Type B pancreatic cell (in vitro differentiated cells): ENCODE measurements around the gene CRY2. TPM values are rescaled to one million over a fixed set of nuclear protein-coding genes. Genes with fewer than 3 reads are reported as not detected.

ENCODE experiments used
- DNase-seq: peaks from one replicate; pipeline ENCODE4 v3.0.0; 2021; ENCODE audit warnings: mixed read lengths; ENCODE audit not compliant: unreplicated experiment; ENCODE audit errors: extremely low spot score
- H3K27ac Mint-ChIP-seq: 2 replicates; pipeline ENCODE4 v1.8.0; 2021; ENCODE audit warnings: mild to moderate bottlenecking, mixed read lengths
- H3K27me3 Mint-ChIP-seq: 2 replicates; pipeline ENCODE4 v1.8.0; 2021; ENCODE audit warnings: mixed read lengths
- H3K36me3 Mint-ChIP-seq: 2 replicates; pipeline ENCODE4 v1.8.0; 2021; ENCODE audit warnings: mixed read lengths
- H3K4me1 Mint-ChIP-seq: one replicate; pipeline ENCODE4 v1.8.0; 2021; ENCODE audit warnings: mixed read lengths; ENCODE audit not compliant: unreplicated experiment
- H3K4me3 Mint-ChIP-seq: 2 replicates; pipeline ENCODE4 v1.8.0; 2021; ENCODE audit warnings: mild to moderate bottlenecking, mixed read lengths
- H3K9me3 Mint-ChIP-seq: 2 replicates; pipeline ENCODE4 v1.8.0; 2021; ENCODE audit warnings: mixed read lengths
- total RNA-seq: library from RNA; stranded (reverse); gene quantifications from 2 replicates; pipeline ENCODE4 v1.2.1, GENCODE V29; 2021; ENCODE audit warnings: low replicate concordance
- TF ChIP-seq, protein P1 (sequence below): fragments of 200-600 bp; sonication (generic); conservative IDR thresholded peaks from 2 replicates; pipeline ENCODE4 v1.5.0; 2021; ENCODE audit warnings: antibody characterized with exemption, mild to moderate bottlenecking

CRY2 gene
- total RNA-seq, 1 donor from 2014 or later, result 27.7 TPM

DNA sequence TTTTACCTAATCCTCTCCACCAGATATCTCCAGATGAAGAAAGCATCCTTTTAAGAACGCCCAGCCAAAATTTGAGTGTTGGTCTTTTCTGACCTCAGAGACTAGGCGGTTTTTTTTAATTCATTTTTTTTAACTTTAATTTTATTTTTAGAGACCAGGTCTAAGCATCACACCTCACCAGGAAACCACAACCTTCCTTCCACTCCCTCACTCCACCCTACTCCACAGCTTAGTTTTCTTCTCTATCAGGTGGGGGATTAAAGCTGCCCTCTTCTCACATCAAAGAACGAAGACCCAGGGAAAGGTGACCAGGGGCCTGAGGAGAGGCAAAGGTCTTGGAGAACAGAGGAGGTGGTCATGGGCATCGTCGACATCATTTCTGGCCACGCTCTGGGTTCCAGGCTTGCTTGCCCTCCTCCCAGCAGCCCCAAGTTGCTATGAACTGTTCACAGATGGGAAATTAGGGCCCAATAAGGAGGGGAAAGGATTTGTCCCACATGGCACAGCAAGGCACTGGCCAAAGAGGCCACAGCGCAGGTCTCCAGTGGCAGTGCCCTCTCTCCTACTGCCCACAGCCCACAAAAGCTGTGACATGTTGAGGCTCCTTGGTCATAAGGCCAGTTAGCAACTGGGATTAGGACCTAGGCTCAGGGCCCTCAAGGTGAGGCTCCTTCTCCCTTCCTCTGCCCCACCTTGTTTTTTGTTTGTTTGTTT lies 71.8 kb downstream of the CRY2 start:
- Mint-ChIP-seq H3K9me3 (no peaks in the 10 kb centered on the region), H3K4me1 (peaks cover 7% of the 10 kb centered on the region), H3K4me3 (peak overlapping the region; percentile 99), H3K36me3 (no peaks in the 10 kb centered on the region), H3K27me3 (peaks cover 20% of the 10 kb centered on the region), H3K27ac (peak overlapping the region; percentile 98)
- no peak for DNase-seq
- TF ChIP-seq, protein P1, sequence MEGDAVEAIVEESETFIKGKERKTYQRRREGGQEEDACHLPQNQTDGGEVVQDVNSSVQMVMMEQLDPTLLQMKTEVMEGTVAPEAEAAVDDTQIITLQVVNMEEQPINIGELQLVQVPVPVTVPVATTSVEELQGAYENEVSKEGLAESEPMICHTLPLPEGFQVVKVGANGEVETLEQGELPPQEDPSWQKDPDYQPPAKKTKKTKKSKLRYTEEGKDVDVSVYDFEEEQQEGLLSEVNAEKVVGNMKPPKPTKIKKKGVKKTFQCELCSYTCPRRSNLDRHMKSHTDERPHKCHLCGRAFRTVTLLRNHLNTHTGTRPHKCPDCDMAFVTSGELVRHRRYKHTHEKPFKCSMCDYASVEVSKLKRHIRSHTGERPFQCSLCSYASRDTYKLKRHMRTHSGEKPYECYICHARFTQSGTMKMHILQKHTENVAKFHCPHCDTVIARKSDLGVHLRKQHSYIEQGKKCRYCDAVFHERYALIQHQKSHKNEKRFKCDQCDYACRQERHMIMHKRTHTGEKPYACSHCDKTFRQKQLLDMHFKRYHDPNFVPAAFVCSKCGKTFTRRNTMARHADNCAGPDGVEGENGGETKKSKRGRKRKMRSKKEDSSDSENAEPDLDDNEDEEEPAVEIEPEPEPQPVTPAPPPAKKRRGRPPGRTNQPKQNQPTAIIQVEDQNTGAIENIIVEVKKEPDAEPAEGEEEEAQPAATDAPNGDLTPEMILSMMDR, result no peak

DNA sequence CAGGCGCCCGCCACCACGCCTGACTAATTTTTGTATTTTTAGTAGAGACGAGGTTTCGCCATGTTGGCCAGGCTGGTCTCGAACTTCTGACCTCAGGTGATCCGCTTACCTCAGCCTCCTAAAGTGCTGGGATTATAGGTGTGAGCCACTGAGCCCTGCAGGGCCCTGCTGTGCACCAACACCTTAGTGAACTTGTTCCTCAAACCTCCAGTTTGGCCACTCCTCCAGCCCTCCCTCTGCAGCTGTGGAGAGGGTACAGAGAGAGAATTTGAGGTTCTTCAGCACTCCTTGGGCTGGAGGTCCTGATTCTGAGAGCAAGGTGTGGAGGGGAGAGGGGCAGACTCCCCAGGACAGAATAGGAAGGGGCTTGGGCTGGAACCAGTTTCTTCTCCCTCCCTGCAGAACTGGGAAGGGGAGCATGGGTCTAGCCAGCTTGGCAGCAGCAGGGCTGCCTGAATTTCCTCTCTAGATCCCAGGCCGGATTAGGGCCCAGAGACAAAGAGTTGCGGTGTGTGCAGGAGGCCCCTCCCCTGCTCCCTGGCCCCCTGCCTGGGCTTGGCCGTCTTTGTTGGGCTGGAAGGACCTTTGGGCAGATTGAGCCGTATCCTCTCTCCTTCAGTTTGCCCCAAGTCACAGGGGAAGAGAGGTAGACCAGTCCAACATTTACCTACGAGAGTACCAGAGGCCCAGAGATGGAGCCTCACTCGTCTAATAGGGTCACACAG lies 72.7 kb downstream of the CRY2 start:
- H3K4me1 Mint-ChIP-seq, result peaks cover 11% of the 10 kb centered on the region
- H3K36me3 Mint-ChIP-seq, result no peaks in the 10 kb centered on the region
- peak overlapping the region; percentile 59 for H3K27ac Mint-ChIP-seq
- no peaks in the 10 kb centered on the region for H3K9me3 Mint-ChIP-seq
- H3K4me3 Mint-ChIP-seq, result peak overlapping the region; percentile 57
- TF ChIP-seq, protein P1, result no peak
- no peak for DNase-seq
- H3K27me3 Mint-ChIP-seq, result peaks cover 29% of the 10 kb centered on the region

DNA sequence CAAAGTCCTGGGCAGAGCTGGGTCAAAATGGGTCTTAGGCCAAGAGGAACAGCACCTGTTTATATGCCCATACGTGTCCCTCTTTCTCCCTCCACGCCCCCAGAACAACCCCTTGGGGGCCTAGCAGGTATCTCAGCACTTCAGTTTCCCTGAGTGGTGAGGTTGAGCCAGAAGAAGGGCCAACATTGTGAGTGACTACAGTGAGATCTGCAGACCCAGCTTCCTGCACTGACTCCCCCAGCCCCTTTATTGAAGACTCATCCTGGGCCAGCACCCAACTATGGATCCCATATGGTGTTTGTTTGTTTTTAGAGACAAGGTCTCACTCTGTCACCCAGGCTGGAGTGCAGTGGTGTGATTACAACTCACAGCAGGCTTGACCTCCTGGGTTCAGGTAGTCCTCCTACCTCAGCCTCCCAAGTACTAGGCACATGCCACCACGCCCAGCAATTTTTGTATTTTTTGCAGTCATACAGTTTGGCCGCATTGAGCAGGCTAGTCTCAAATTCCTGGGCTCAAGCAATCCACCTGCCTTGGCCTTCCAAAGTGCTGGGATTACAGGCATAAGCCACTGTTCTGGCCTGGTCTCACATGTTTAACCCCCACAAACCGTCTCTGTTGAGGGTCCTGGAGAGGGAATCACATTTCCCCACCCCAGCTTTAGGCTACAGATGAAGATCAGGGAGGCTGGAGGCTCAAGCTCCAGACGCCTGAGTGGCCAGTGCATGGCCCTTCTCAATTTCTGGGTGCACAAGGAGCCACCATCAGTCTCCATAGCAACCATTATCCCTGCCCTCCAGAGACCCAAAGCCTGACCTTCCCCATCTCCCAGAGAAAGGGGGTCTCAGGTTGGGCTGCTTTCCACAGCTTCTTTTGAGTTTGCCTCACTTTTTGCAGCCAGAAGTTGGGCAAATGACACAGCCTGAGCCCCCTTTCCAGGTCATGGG lies 73.5 kb downstream of the CRY2 start:
- TF ChIP-seq, protein P1, result no peak
- peak overlapping the region; percentile 90 for H3K27ac Mint-ChIP-seq
- H3K27me3 Mint-ChIP-seq, result peaks cover 31% of the 10 kb centered on the region
- H3K4me1 Mint-ChIP-seq, result peaks cover 11% of the 10 kb centered on the region
- DNase-seq, result no peak
- H3K9me3 Mint-ChIP-seq, result no peaks in the 10 kb centered on the region
- no peaks in the 10 kb centered on the region for H3K36me3 Mint-ChIP-seq
- H3K4me3 Mint-ChIP-seq, result peak overlapping the region; percentile 87

DNA sequence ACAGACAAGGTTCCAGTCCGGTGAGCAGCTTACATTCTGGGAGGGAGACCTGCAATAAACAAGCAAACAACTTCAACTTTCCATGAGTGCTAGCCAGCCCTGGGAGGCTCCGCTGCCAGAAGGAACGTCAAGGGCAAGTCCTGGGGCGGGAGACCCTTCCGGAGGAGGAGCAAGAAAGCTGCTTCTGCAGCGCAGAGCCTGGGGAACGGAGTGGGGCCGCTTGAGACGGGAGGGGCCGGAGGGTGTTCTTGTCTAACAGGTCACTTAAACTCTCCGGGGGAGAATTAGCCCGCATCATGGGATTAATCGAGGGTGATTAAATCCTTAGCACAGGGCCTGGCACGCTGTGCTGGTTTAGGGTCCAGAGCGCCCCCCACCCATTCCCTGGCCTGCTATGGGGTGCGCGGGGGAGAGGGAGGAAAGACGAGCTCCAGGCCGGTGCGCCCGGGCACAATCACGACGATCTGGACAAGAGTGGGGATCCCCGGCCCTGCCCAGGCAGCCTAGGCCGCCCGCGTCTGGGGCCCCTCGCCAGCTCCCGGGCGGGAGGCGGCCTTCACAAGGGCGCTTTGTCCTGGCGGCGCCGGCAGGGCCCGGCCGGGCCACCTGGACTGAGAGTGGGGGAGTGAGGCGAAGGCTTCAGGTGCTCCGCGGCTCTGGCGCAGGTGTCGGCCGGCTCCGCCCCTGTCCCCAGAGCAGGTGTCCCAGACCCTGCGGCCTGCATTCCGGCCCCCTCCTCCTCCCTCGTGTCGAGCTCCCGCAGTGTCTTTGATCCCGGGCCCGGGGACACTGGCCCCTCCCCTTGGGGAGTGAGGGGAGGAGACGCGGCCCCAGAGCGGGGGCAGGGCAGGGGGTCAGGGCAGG lies 74.5 kb downstream of the CRY2 start:
- Mint-ChIP-seq H3K27me3 (peaks cover 31% of the 10 kb centered on the region), H3K36me3 (no peaks in the 10 kb centered on the region), H3K9me3 (no peaks in the 10 kb centered on the region), H3K4me3 (peak overlapping the region; percentile 87), H3K4me1 (peaks cover 11% of the 10 kb centered on the region), H3K27ac (peak overlapping the region; percentile 90)
- DNase-seq, result no peak
- TF ChIP-seq, protein P1, result no peak
